GM13976 (cell line): ENCODE results near the gene ATP6V1C2.
A peak's percentile ranks its signal among the peaks of the same experiment; 100 is the strongest.

Source experiments
- DNase-seq: peaks from one replicate; pipeline ENCODE4 v3.0.0; 2012; ENCODE audit warnings: low spot score
- CTCF ChIP-seq: IDR thresholded peaks from 2 replicates; pipeline ENCODE4 v1.5.1; 2012; ENCODE audit warnings: borderline replicate concordance, mild to moderate bottlenecking; ENCODE audit not compliant: insufficient read depth; ENCODE audit errors: extremely low read depth, missing control alignments, control extremely low read depth
- in situ Hi-C: fragments of 300-500 bp; cut with MboI; formaldehyde crosslinking; loops from one replicate; pipeline ENCODE4 v1.12.0; 2022; ENCODE audit warnings: low sequenced_read_pairs, mixed read lengths, inconsistent platforms; ENCODE audit not compliant: unreplicated experiment

The ATP6V1C2 gene

GRCh38 chr2:10772201-10772867 lies 50.9 kb downstream of the ATP6V1C2 start:
- in situ Hi-C loops, result no loop called here
- DNase-seq, result no peak
- TF ChIP-seq CTCF, result no peak

GRCh38 chr2:10772868-10773215 lies 51.4 kb downstream of the ATP6V1C2 start:
- TF ChIP-seq CTCF, result no peak
- in situ Hi-C loops, result no loop called here
- no peak for DNase-seq

DNA sequence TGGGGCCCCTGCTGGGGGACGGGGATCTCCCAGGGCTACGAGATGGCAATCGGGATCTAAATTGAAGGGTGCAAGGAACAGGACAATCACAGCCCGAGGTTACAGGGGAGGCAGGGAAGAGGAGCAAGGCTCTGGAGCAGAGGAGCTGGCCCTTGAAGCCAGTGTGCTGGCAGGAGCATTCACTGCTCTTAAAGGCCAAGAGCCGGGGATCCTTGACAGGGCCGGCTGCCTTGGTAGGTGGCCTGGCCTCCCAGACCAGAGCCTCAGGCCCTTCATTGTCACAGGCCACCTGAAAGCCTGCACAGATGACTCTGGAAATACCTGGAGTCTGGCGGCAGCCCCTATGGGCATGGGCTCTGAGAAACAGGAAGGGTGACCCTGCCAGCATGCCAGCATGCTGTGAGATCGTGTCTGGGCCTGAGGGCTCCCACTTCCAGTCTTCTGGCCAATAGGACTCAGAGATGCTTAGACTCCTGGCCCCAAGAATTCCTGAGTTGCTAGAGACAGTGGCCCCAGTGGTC lies 52.5 kb downstream of the ATP6V1C2 start:
- DNase-seq, result peak; percentile 37
- in situ Hi-C loops, result no loop called here
- no peak for TF ChIP-seq CTCF

DNA sequence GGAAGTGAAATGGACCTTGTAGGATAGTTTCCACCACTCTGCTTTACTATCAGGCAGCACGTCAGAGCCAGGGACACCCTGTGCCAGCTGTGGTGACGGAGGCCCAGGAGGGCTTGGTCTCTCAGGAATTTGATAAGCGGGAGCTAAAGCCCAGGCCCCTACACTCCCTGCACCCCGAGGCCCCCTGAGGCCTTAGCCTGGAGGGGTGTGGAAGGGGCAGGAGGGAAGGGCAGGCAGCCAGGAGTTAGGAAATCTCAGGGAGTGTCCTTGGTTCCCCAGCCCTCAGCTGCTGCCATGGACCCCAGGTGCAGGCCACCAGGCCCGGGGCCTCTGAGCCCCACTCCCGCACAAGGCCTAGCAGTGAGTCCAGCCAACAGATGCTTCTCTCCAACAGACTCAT lies 53.0 kb downstream of the ATP6V1C2 start:
- no peak for DNase-seq

DNA sequence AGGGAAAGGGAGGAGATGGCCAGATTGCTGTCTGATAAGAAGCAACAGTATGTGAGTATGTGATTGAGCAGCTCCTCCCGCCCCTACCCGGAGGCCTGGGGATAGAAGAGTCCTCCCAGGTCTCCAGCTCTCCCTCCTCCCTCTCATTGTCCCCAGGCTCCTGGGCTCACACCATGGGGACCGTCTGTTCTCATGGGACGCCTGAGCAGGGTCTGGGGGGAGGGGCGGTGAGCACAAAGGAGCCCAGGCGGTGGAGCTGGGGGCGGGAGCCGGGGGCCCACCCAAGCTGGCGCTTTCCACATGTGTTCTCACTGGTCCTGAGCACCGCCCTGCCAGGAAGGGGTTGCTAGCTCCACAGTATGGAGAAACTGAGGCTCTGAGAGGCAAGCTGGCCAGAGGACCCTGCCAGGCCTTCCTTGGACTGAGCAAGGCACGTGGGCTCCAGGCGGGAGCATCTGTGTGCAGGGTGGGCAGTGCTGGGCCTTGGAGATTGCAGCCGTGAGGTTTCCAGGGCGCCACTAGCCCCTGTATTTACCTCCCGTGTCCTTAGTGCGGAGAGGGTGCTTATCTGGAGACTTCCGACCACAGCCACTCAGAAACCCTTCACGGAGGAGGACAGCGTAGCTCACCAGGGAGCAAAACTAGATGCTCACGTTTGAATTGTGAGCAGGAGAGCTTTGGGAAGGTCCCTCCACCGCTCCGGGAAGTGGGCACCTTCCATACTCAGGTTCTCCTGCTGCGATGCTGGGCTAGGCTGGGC lies 53.8 kb downstream of the ATP6V1C2 start:
- DNase-seq, result no peak
- in situ Hi-C loops, result no loop called here
- no peak for TF ChIP-seq CTCF

More for the DNA sequence above, 53.0 kb downstream of the ATP6V1C2 start:
- no peak for TF ChIP-seq CTCF
- in situ Hi-C loops, result no loop called here

- in situ Hi-C loops, result no loop called here
Observed at GRCh38 chr2:10775831-10776230, 54.4 kb downstream of the ATP6V1C2 start.

More at GRCh38 chr2:10775831-10776230, 54.4 kb downstream of the ATP6V1C2 start:
- no peak for DNase-seq
- TF ChIP-seq CTCF, result no peak
